Measurements from ENCODE around the gene ZFAND4. TPM values are rescaled to one million over a fixed set of nuclear protein-coding genes. Genes with fewer than 3 reads are reported as not detected.

Gene ZFAND4
- total RNA-seq, 1 donor from 2014 or later: 11.7 TPM

DNA sequence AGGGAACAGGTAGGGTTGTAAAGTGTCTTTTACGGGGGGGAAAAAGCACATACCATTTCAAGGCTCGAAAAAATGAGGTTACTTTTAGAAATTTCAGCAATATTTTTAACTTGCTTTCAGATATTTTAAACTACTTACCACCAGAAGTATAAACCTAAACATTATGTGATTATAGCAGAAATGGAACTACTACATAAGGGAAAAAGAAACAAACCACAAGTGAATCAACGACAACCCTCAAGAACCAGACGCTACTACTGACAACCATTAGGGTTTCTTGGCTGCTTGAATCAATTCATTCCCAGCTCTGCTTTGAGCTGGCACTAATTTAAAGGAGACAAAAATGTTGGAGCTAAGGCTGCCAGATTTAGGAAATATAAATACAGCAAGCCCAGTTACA is 80.1 kb downstream of the ZFAND4 start:
- no peak for DNase-seq (ENCODE audit: extremely low spot score, unreplicated experiment)
- Mint-ChIP-seq H3K4me3 (ENCODE audit: unreplicated experiment) (peak overlapping the region; percentile 3), H3K27me3 (ENCODE audit: unreplicated experiment) (no peaks in the 10 kb centered on the region)

DNA sequence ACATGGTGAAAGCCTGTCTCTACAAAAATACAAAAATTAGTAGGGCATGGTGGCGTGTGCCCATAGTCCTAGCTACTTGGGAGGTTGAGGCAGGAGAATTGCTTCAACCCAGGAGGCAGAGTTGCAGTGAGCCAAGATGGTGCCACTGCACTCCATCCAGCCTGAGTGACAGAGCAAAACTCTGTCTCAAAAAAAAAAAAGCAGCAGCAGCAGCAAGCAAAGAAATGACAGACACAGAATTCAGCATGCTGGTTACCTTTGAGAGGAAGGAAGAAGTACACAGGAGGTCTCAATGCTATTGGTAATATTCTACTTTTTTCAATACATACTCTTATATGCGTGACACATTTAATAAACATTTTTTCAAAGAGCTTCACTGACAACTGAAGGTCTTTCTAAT is 81.3 kb downstream of the ZFAND4 start:
- peaks cover 10% of the 10 kb centered on the region for H3K9me3 Mint-ChIP-seq (ENCODE audit: unreplicated experiment)
- no peaks in the 10 kb centered on the region for H3K27me3 Mint-ChIP-seq (ENCODE audit: unreplicated experiment)
- H3K27ac Mint-ChIP-seq (ENCODE audit: unreplicated experiment): no peak overlapping the region
- TF ChIP-seq, protein P1, sequence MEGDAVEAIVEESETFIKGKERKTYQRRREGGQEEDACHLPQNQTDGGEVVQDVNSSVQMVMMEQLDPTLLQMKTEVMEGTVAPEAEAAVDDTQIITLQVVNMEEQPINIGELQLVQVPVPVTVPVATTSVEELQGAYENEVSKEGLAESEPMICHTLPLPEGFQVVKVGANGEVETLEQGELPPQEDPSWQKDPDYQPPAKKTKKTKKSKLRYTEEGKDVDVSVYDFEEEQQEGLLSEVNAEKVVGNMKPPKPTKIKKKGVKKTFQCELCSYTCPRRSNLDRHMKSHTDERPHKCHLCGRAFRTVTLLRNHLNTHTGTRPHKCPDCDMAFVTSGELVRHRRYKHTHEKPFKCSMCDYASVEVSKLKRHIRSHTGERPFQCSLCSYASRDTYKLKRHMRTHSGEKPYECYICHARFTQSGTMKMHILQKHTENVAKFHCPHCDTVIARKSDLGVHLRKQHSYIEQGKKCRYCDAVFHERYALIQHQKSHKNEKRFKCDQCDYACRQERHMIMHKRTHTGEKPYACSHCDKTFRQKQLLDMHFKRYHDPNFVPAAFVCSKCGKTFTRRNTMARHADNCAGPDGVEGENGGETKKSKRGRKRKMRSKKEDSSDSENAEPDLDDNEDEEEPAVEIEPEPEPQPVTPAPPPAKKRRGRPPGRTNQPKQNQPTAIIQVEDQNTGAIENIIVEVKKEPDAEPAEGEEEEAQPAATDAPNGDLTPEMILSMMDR (IDR thresholded peaks at IDR 0.05): no peak
- H3K4me1 Mint-ChIP-seq (ENCODE audit: unreplicated experiment): peaks cover 24% of the 10 kb centered on the region
- no peak for DNase-seq (ENCODE audit: extremely low spot score, unreplicated experiment)
- H3K4me3 Mint-ChIP-seq (ENCODE audit: unreplicated experiment): no peak overlapping the region
- peaks cover 10% of the 10 kb centered on the region for H3K36me3 Mint-ChIP-seq (ENCODE audit: unreplicated experiment)

More for the DNA sequence above, 80.1 kb downstream of the ZFAND4 start:
- Mint-ChIP-seq H3K36me3 (ENCODE audit: unreplicated experiment) (peaks cover 7% of the 10 kb centered on the region), H3K27ac (ENCODE audit: unreplicated experiment) (no peak overlapping the region), H3K9me3 (ENCODE audit: unreplicated experiment) (peaks cover 4% of the 10 kb centered on the region), H3K4me1 (ENCODE audit: unreplicated experiment) (peaks cover 24% of the 10 kb centered on the region)
- TF ChIP-seq, protein P1 (IDR thresholded peaks at IDR 0.05): no peak

DNA sequence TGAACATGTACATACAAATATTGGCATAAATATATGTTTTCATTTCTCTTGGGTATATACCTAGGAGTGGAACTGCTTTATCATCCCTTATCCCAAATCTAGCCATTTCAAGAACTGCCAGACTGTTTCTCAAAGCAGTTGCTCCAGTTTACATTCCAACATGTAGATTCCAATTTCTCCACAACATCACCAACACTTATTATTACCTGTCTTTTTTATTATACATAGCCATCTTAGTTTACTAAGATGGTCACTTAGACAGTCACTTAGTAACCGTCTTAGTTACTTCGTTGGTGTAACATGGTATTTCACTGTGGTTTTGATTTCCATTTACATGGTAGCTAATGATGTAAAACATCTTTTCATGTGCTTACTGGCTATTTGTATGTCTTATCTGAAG is 82.7 kb downstream of the ZFAND4 start:
- Mint-ChIP-seq H3K27ac (ENCODE audit: unreplicated experiment) (no peak overlapping the region), H3K9me3 (ENCODE audit: unreplicated experiment) (peaks cover 19% of the 10 kb centered on the region), H3K4me1 (ENCODE audit: unreplicated experiment) (peaks cover 20% of the 10 kb centered on the region), H3K4me3 (ENCODE audit: unreplicated experiment) (no peak overlapping the region), H3K36me3 (ENCODE audit: unreplicated experiment) (peaks cover 12% of the 10 kb centered on the region), H3K27me3 (ENCODE audit: unreplicated experiment) (no peaks in the 10 kb centered on the region)
- TF ChIP-seq, protein P1 (IDR thresholded peaks at IDR 0.05): no peak
- DNase-seq (ENCODE audit: extremely low spot score, unreplicated experiment): no peak

DNA sequence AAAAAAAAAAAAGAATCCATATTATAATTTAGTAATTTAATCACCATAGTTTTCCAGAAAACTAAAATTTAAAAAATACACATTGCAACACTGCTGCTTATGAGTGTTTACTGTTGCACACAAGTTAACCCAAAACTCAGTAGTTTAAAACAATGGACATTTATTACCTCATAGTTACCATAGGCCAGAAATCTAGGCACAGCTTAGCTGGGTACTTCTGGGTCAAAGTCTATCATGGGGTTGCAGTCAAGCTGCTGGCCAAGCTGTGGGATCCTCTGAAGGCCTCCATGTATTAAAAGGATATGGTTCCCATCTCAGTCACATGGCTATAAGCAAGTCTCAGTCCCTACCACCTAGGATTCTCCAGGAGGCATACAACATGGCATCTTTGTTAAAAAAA is 83.6 kb downstream of the ZFAND4 start:
- peaks cover 12% of the 10 kb centered on the region for H3K36me3 Mint-ChIP-seq (ENCODE audit: unreplicated experiment)
- TF ChIP-seq, protein P1 (IDR thresholded peaks at IDR 0.05): no peak
- no peak overlapping the region for H3K4me3 Mint-ChIP-seq (ENCODE audit: unreplicated experiment)
- no peak for DNase-seq (ENCODE audit: extremely low spot score, unreplicated experiment)
- H3K27ac Mint-ChIP-seq (ENCODE audit: unreplicated experiment): no peak overlapping the region
- H3K4me1 Mint-ChIP-seq (ENCODE audit: unreplicated experiment): peaks cover 19% of the 10 kb centered on the region
- H3K27me3 Mint-ChIP-seq (ENCODE audit: unreplicated experiment): no peaks in the 10 kb centered on the region
- peaks cover 23% of the 10 kb centered on the region for H3K9me3 Mint-ChIP-seq (ENCODE audit: unreplicated experiment)

DNA sequence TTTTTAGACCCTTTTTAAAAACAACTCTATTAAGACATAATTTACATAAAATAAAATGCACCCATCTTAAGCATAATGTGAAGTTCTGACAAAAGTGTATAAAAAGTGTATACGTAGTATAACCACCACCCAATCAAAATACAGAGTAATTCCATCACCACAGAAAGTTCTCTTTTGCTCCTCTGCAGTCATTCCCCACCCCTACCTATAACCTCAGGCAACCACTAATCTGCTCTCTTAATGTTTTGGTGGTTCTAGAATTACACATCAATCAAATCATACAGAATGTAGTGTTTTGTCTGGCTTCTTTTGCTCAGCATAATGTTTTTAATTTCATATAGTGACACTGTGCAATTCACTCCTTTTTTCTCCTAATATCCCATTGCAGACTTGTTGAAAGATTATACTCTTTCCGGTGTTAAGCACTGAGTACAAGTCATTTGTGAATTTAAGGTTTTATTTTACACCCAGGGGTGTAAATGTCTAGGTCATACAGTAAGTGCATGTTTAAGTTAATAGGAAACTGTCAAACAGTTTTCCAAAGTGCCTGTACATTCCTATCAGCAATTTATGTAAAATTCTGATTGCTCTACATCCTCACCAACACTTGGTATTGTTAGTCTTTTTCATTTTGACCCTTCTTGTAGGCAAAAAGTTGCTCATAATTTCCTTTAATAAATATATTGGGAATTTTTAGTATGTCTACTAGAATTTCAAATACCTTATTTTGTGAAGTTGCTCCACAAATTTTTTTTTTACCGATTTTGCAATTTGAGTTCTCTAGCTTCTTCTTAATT is 86.3 kb downstream of the ZFAND4 start:
- DNase-seq (ENCODE audit: extremely low spot score, unreplicated experiment): no peak
- no peak overlapping the region for H3K27ac Mint-ChIP-seq (ENCODE audit: unreplicated experiment)
- H3K4me1 Mint-ChIP-seq (ENCODE audit: unreplicated experiment): peaks cover 2% of the 10 kb centered on the region
- peaks cover 12% of the 10 kb centered on the region for H3K36me3 Mint-ChIP-seq (ENCODE audit: unreplicated experiment)
- H3K9me3 Mint-ChIP-seq (ENCODE audit: unreplicated experiment): peaks cover 23% of the 10 kb centered on the region
- H3K27me3 Mint-ChIP-seq (ENCODE audit: unreplicated experiment): no peaks in the 10 kb centered on the region
- no peak overlapping the region for H3K4me3 Mint-ChIP-seq (ENCODE audit: unreplicated experiment)
- TF ChIP-seq, protein P1 (IDR thresholded peaks at IDR 0.05): no peak

Measured in osteocyte (in vitro differentiated cells).